H1 (cell line): Measurements from ENCODE around the gene P2RX2. TPM values are rescaled to one million over a fixed set of nuclear protein-coding genes. Genes with fewer than 3 reads are reported as not detected.

Source experiments
- CTCF ChIA-PET: fragments of 300-600 bp; sonication (Branson Sonifier 250); formaldehyde crosslinking; loops from one replicate; lab custom pipeline; 2021; ENCODE audit not compliant: partially characterized antibody; lab: Charles Lee
- POLR2A ChIA-PET: fragments of 300-600 bp; sonication (Branson Sonifier 250); formaldehyde crosslinking; loops from one replicate; lab custom pipeline; 2021; ENCODE audit warnings: inconsistent platforms; ENCODE audit not compliant: partially characterized antibody; lab: Charles Lee
- DNase-seq, 2 experiments: peaks; one replicate each; pipeline versions ENCODE4 v3.0.0 to v3.0.0-alpha.2; 2010 to 2022; ENCODE audit warnings: low spot score in 2 of 2, low read depth in 1 of 2, mixed read lengths in 1 of 2
- FAIRE-seq: peaks from 2 replicates; lab custom pipeline; 2011; peaks lifted over from hg19 to GRCh38; lab: Jason Lieb, UNC
- H2AFZ ChIP-seq: 2 replicates; pipeline ENCODE4 v1.8.1; 2012; ENCODE audit warnings: low read length, inconsistent platforms
- H2AK5ac ChIP-seq: 2 replicates; pipeline ENCODE4 v1.6.1; 2013; ENCODE audit warnings: low read depth, low read length
- H2BK120ac ChIP-seq: replicated peaks from 2 replicates; pipeline ENCODE3; 2013; ENCODE audit warnings: low read depth, low read length, inconsistent platforms
- H2BK12ac ChIP-seq: 2 replicates; pipeline ENCODE4 v1.6.1; 2013; ENCODE audit warnings: low read depth, low read length
- H2BK15ac ChIP-seq: 2 replicates; pipeline ENCODE4 v1.6.1; 2013; ENCODE audit warnings: low read length
- H2BK20ac ChIP-seq: 2 replicates; pipeline ENCODE4 v1.6.1; 2013; ENCODE audit warnings: low read length
- H2BK5ac ChIP-seq: 2 replicates; pipeline ENCODE4 v1.6.1; 2013; ENCODE audit warnings: low read depth, low read length
- H3K14ac ChIP-seq: 2 replicates; pipeline ENCODE4 v1.6.1; 2013; ENCODE audit warnings: inconsistent platforms; ENCODE audit not compliant: insufficient read length
- H3K18ac ChIP-seq: 2 replicates; pipeline ENCODE4 v1.6.1; 2013; ENCODE audit warnings: low read length; ENCODE audit errors: extremely low read depth
- H3K23ac ChIP-seq: 2 replicates; pipeline ENCODE4 v1.6.1; 2013; ENCODE audit warnings: inconsistent platforms; ENCODE audit not compliant: insufficient read length
- H3K23me2 ChIP-seq: 2 replicates; pipeline ENCODE4 v1.6.1; 2013; ENCODE audit warnings: low read depth, low read length
- H3K27ac ChIP-seq: 2 replicates; pipeline ENCODE4 v1.6.1; 2011; ENCODE audit warnings: low read depth, low read length, inconsistent platforms
- H3K27me3 ChIP-seq, 4 experiments: replicated peaks in 1 of 4; 1 replicate in 1 of 4; 2 replicates in 3 of 4; pipeline versions ENCODE4 v1.6.1 to v1.8.1; 2011 to 2013; ENCODE audit warnings: low read length in 3 of 4, mild to moderate bottlenecking in 3 of 4, inconsistent platforms in 2 of 4, mixed read lengths in 2 of 4, moderate library complexity in 1 of 4; ENCODE audit not compliant: control insufficient read depth in 3 of 4, insufficient read depth in 3 of 4; ENCODE audit errors: extremely low read depth in 1 of 4
- H3K36me3 ChIP-seq, 4 experiments: 2 replicates each; pipeline versions ENCODE4 v1.6.1 to v1.8.1; 2011 to 2013; ENCODE audit warnings: mild to moderate bottlenecking in 4 of 4, low read length in 3 of 4, moderate library complexity in 2 of 4, control low read depth in 1 of 4, inconsistent platforms in 1 of 4; ENCODE audit not compliant: insufficient read depth in 4 of 4, control insufficient read depth in 2 of 4
- H3K4ac ChIP-seq: replicated peaks from 2 replicates; pipeline ENCODE3; 2013; ENCODE audit warnings: low read length, low read depth, mixed read lengths, inconsistent platforms; ENCODE audit not compliant: insufficient read length
- H3K4me1 ChIP-seq, 4 experiments: replicated peaks in 1 of 4; 1 replicate in 1 of 4; 2 replicates in 3 of 4; pipeline versions ENCODE4 v1.6.1 to v1.8.1; 2011 to 2013; ENCODE audit warnings: low read length in 3 of 4, inconsistent platforms in 2 of 4, mixed read lengths in 1 of 4; ENCODE audit not compliant: insufficient read depth in 4 of 4, control insufficient read depth in 3 of 4
- H3K4me2 ChIP-seq, 2 experiments: 2 replicates each; pipeline versions ENCODE4 v1.6.1 to v1.8.1; 2011 to 2013; ENCODE audit warnings: low read depth in 2 of 2, low read length in 2 of 2, control low read depth in 1 of 2, inconsistent platforms in 1 of 2, mild to moderate bottlenecking in 1 of 2; ENCODE audit not compliant: insufficient read depth in 1 of 2
- H3K4me3 ChIP-seq, 4 experiments: fragments of 200-600, 300-600 bp in 1 of 4; sonication (generic), shearing (Covaris generic), sonication (Bioruptor Twin) in 1 of 4; 2 replicates each; pipeline versions ENCODE4 v1.5.1 to v1.8.1; 2011 to 2016; ENCODE audit warnings: low read length in 4 of 4, low read depth in 3 of 4, control low read depth in 2 of 4, inconsistent platforms in 2 of 4, mild to moderate bottlenecking in 2 of 4, mixed read lengths in 1 of 4, moderate library complexity in 1 of 4; ENCODE audit not compliant: insufficient read depth in 2 of 4; ENCODE audit errors: extremely low read depth in 1 of 4
- H3K56ac ChIP-seq: replicated peaks from 2 replicates; pipeline ENCODE3; 2013; ENCODE audit warnings: low read depth, mild to moderate bottlenecking, mixed read lengths, low read length, inconsistent platforms; ENCODE audit not compliant: insufficient read length
- H3K79me1 ChIP-seq: 2 replicates; pipeline ENCODE4 v1.6.1; 2013; ENCODE audit warnings: low read depth, low read length, control low read depth
- H3K79me2 ChIP-seq, 2 experiments: 2 replicates each; pipeline versions ENCODE4 v1.6.1 to v1.8.1; 2012 to 2013; ENCODE audit warnings: low read length in 2 of 2, mild to moderate bottlenecking in 2 of 2, inconsistent platforms in 1 of 2; ENCODE audit not compliant: insufficient read depth in 2 of 2, control insufficient read depth in 1 of 2
- H3K9ac ChIP-seq, 4 experiments: replicated peaks in 1 of 4; 1 replicate in 1 of 4; 2 replicates in 3 of 4; pipeline versions ENCODE4 v1.6.1 to v1.8.1; 2011 to 2013; ENCODE audit warnings: low read depth in 3 of 4, low read length in 3 of 4, control low read depth in 2 of 4, mild to moderate bottlenecking in 2 of 4, moderate library complexity in 2 of 4, inconsistent platforms in 1 of 4; ENCODE audit errors: extremely low read depth in 1 of 4
- H3K9me3 ChIP-seq, 2 experiments: 2 replicates each; pipeline versions ENCODE4 v1.6.1 to v1.8.1; 2012 to 2013; ENCODE audit warnings: mild to moderate bottlenecking in 2 of 2, moderate library complexity in 2 of 2, control low read depth in 1 of 2, inconsistent platforms in 1 of 2, low read depth in 1 of 2, low read length in 1 of 2, mixed read lengths in 1 of 2; ENCODE audit not compliant: insufficient read depth in 2 of 2
- H4K20me1 ChIP-seq, 2 experiments: replicated peaks in 1 of 2; 2 replicates each; pipeline versions ENCODE3 to v1.8.1; 2011 to 2013; ENCODE audit warnings: inconsistent platforms in 2 of 2, low read length in 2 of 2, mild to moderate bottlenecking in 1 of 2; ENCODE audit not compliant: insufficient read depth in 2 of 2, control insufficient read depth in 1 of 2
- H4K5ac ChIP-seq: 2 replicates; pipeline ENCODE4 v1.6.1; 2013; ENCODE audit warnings: low read length, low read depth, mixed read lengths, inconsistent platforms; ENCODE audit not compliant: insufficient read length
- H4K8ac ChIP-seq: 2 replicates; pipeline ENCODE4 v1.8.0; 2013; ENCODE audit warnings: mild to moderate bottlenecking, moderate library complexity, low read length, inconsistent platforms; ENCODE audit not compliant: insufficient read depth; ENCODE audit errors: extremely low read depth
- H4K91ac ChIP-seq: replicated peaks from 2 replicates; pipeline ENCODE3; 2013; ENCODE audit warnings: low read length, mixed read lengths, inconsistent platforms; ENCODE audit not compliant: insufficient read length
- CREB1 ChIP-seq: IDR thresholded peaks from 2 replicates; pipeline ENCODE4 v1.6.1; 2012; ENCODE audit warnings: inconsistent platforms
- FOSL1 ChIP-seq: IDR thresholded peaks from 2 replicates; pipeline ENCODE4 v1.6.1; 2011; ENCODE audit warnings: mild to moderate bottlenecking, low read depth, low read length, moderate library complexity; ENCODE audit not compliant: insufficient read depth
- GABPA ChIP-seq: IDR thresholded peaks from 2 replicates; pipeline ENCODE4 v1.6.1; 2011; ENCODE audit warnings: mild to moderate bottlenecking, low read length, moderate library complexity, borderline replicate concordance; ENCODE audit not compliant: insufficient read depth
- KDM4A ChIP-seq: IDR thresholded peaks from one replicate; pipeline ENCODE4 v1.7.1; 2012; ENCODE audit warnings: low read depth, mild to moderate bottlenecking, moderate library complexity, low read length, inconsistent platforms; ENCODE audit not compliant: severe bottlenecking
- KDM5A ChIP-seq: fragments of 200-600 bp; IDR thresholded peaks from 2 replicates; pipeline ENCODE4 v1.7.1; 2012; ENCODE audit warnings: mild to moderate bottlenecking, low read length, inconsistent platforms, mixed read lengths
- POU5F1 ChIP-seq: IDR thresholded peaks from 2 replicates; pipeline ENCODE4 v1.6.1; 2011; ENCODE audit warnings: low read depth, mild to moderate bottlenecking, low read length, moderate library complexity
- SIRT6 ChIP-seq: IDR thresholded peaks from one replicate; pipeline ENCODE4 v1.7.1; 2012; ENCODE audit warnings: low read length, inconsistent platforms
- WGBS, 2 experiments: shearing (Covaris generic) in 1 of 2; methylation state at CpG; one replicate each; pipeline versions ENCODE4 v1.1.6 to v1.1.7; 2013 to 2015; ENCODE audit warnings: low lambda C conversion rate in 2 of 2, mixed read lengths in 2 of 2, inconsistent platforms in 1 of 2, low coverage in 1 of 2, missing lambda C conversion rate in 1 of 2; ENCODE audit not compliant: insufficient replicate concordance in 2 of 2, insufficient coverage in 1 of 2, insufficient read length in 1 of 2; ENCODE audit errors: extremely low coverage in 1 of 2, missing lambda C conversion rate in 1 of 2; 5-methylcytosine and 5-hydroxymethylcytosine counted together
- polyA plus RNA-seq, 7 experiments: library from polyadenylated mRNA; depleted of rRNA in 3 of 7; stranded (reverse) in 5 of 7; unstranded in 2 of 7; fragments of >200 nt in 5 of 7; fragments of 200-250 nt in 2 of 7; gene quantifications; 1 replicate in 5 of 7; 2 replicates in 1 of 7; 4 replicates in 1 of 7; pipeline versions ENCODE4 v1.2.1 to v1.2.3, GENCODE V29; 2011 to 2013; ENCODE audit warnings: missing spikeins in 2 of 7, mixed read lengths in 2 of 7
- total RNA-seq: library from RNA; stranded (reverse); fragmentation: NEBNext Ultra II Directional; extraction: Animal tissue kit (Norgen Biotek cat#: 25700); gene quantifications from 2 replicates; pipeline ENCODE4 v1.2.1, GENCODE V29; 2021

The P2RX2 gene
- total and polyA plus RNA-seq, 2 of the 8 experiments (the other 6 are each of a cell fraction or from before 2014, with no cell fraction given), result 0.84 to 2.2 TPM

DNA sequence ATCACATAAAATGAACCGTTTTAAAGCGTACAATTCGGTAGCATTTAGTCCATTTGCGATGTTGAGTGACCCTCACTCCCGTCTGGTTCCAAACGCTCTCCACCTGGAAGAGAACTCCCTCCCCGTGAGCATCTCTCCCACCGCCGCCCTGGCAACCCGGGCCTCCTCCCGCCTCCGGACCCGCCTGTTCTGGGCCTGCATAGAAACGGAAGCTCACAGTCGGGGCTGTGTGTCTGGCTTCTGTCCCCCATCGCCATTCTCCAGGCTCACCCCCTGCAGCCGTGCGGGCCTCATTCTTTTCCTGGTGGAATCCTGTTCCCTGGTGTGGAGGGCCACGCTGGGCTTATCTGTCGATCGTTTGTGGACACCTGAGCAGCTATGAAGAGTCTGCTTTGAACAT lies 25.5 kb upstream of the P2RX2 start:
- Histone ChIP-seq H3K4me3 (no peak overlapping the region), H3K23ac (no peak overlapping the region), H2BK5ac (no peak overlapping the region), H2AK5ac (no peak overlapping the region), H3K9me3 (peaks cover 0 to 7% of the 10 kb centered on the region in 2 experiments; a peak in 1 of 4 replicates)
- CTCF ChIA-PET, result interaction anchor here (0.7 to 1.1 kb wide), 4 partner anchors 8 to 178 kb away, joined by 3 to 4 read pairs (median 4); partner anchors contain the start of gene LRCOL1
- no peak for TF ChIP-seq KDM5A
- TF ChIP-seq FOSL1, result no peak
- TF ChIP-seq CREB1, result no peak
- no peak for TF ChIP-seq GABPA
- no peak for TF ChIP-seq POU5F1
- TF ChIP-seq KDM4A, result no peak
- TF ChIP-seq SIRT6, result no peak
- TF ChIP-seq, all 59 proteins: peak for 0
- Histone ChIP-seq H4K8ac (no peak overlapping the region), H3K18ac (no peak overlapping the region), H3K4me1 (no peaks in the 10 kb centered on the region), H2BK15ac (no peak overlapping the region), H3K36me3 (no peaks in the 10 kb centered on the region), H3K79me2 (no peaks in the 10 kb centered on the region), H3K27ac (no peak overlapping the region), H3K4me2 (no peak overlapping the region), H2BK120ac (no peak overlapping the region), H2BK20ac (no peak overlapping the region), H4K20me1 (peaks cover 0 to 8% of the 10 kb centered on the region in 2 experiments), H3K9ac (no peak overlapping the region), H3K27me3 (peaks cover 32 to 69% (median 66%) of the 10 kb centered on the region in 4 experiments), H3K79me1 (no peaks in the 10 kb centered on the region), H3K56ac (no peak overlapping the region), H2AFZ (no peak overlapping the region), H3K23me2 (no peaks in the 10 kb centered on the region), H2BK12ac (no peak overlapping the region), H3K14ac (no peak overlapping the region), H4K5ac (no peak overlapping the region), H4K91ac (no peak overlapping the region), H3K4ac (no peak overlapping the region)
- FAIRE-seq, result no peak
- POLR2A ChIA-PET, result interaction anchor here (0.9 to 2.4 kb wide), 3 partner anchors 10 to 32 kb away, joined by 4 to 18 read pairs (median 6); no protein-coding TSS in a partner anchor
- DNase-seq, result no peak
- 88% methylated on average over 15 of the region's 21 CpGs; no CpG with 5 or more reads in 1 of the 2 experiments for WGBS, 2 experiments
